Neural cell (in vitro differentiated cells): ENCODE measurements around the gene PAH. TPM values are rescaled to one million over a fixed set of nuclear protein-coding genes. Genes with fewer than 3 reads are reported as not detected.

ENCODE experiments used
- polyA plus RNA-seq: library from polyadenylated mRNA; depleted of rRNA; stranded (reverse); fragments of >200 nt; gene quantifications from 2 replicates; pipeline ENCODE4 v1.2.3, GENCODE V29; 2014

The PAH gene
- polyA plus RNA-seq, 1 donor from 2014 or later = not detected

Other genes with a start within 250 kb of the PAH start
- gene ASCL1, start 40.4 kb upstream of the PAH start, polyA plus RNA-seq = 3.4 and 5.0 TPM in 2 replicates